ENCODE data around the gene MAP3K6.

Gene MAP3K6

DNA sequence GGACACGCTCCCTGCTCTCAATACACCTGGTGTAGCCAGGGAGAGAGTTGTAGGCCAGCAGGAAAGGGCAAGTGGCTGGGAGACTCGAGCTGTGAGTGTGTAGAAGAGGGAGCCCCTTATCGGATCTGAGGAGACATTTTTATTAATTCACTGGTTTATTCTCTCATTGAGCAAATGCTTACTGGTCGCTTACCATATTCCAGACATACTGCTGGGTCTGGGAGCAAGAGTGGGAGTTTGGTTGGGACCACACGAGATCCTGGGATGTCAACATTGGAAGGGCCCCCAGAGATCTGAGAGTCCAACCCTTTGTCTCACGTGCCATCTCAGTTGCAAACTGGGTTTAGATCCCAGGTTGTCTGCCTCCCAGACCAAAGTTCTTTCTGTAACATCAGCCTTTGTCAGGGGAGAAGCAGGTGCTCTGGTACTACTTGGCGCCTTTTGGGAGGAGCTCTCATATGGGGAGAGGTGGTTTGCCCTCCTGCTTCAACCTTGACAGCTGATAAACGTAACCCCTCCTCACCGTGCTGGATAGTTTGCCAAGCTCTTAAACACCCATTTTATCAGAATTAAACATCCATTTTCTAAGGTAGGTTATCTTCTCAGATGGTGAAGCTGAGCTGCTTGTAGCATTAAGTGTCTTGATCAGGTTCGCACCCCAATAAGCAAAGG, 44.1 kb downstream of the MAP3K6 start:
- peak overlapping the region; percentile 98 for H3K9ac ChIP-seq (ENCODE audit: low read length)
- TF ChIP-seq, protein P1, sequence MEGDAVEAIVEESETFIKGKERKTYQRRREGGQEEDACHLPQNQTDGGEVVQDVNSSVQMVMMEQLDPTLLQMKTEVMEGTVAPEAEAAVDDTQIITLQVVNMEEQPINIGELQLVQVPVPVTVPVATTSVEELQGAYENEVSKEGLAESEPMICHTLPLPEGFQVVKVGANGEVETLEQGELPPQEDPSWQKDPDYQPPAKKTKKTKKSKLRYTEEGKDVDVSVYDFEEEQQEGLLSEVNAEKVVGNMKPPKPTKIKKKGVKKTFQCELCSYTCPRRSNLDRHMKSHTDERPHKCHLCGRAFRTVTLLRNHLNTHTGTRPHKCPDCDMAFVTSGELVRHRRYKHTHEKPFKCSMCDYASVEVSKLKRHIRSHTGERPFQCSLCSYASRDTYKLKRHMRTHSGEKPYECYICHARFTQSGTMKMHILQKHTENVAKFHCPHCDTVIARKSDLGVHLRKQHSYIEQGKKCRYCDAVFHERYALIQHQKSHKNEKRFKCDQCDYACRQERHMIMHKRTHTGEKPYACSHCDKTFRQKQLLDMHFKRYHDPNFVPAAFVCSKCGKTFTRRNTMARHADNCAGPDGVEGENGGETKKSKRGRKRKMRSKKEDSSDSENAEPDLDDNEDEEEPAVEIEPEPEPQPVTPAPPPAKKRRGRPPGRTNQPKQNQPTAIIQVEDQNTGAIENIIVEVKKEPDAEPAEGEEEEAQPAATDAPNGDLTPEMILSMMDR (IDR thresholded peaks at IDR 0.05; ENCODE audit: insufficient read depth, low read length, poor library complexity, severe bottlenecking) = no peak
- no peak for TF ChIP-seq EZH2phosphoT487 (conservative IDR thresholded peaks at IDR 0.05; ENCODE audit: low read length)
- peaks cover 55% of the 10 kb centered on the region for H3K79me2 ChIP-seq (ENCODE audit: insufficient read depth, low read length)

DNA sequence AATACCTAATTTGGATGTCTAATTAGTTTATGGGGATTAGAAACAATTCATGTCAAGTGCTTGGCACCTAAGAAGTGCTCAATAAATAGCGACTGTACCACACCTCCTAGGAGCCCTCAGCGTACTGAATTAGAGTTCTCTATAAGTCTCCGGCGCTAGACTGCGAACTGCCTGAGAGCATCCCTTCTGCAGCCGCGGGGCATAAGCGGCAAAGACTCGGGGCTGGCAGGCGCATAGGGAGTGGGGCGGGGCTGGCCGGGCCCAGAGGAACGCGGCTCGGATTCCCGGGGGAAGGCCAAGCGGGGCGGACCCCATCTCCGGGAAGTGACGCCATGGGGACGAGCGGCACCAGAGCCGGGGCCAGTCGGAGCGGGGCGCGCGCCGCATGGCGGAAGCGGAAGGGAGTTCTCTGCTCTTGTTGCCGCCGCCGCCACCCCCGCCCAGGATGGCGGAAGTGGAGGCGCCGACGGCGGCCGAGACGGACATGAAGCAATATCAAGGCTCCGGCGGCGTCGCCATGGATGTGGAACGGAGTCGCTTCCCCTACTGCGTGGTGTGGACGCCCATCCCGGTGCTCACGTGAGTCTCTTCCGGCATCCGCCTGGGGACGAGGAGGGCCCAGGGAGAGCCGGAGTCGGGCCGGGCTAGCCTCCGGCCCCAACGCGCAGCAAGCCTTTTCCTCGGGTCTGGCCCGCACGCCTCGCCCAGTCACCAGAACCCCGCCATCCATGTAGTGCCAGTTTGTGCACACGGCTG, 44.8 kb downstream of the MAP3K6 start, which contains the start of gene TMEM222:
Gene TMEM222 (plus strand): TSS at position 351 of the 756 bp plus-strand sequence. CDS start 35 bp downstream, at position 386.
- Histone ChIP-seq H3K4me3 (ENCODE audit: insufficient read depth, low read length, poor library complexity, severe bottlenecking) (peak within 1 kb of the TSS; percentile 96), H3K27ac (ENCODE audit: low read depth, low read length) (peak within 1 kb of the TSS; percentile 60), H3K4me2 (ENCODE audit: low read depth, low read length, poor library complexity, severe bottlenecking) (peak within 1 kb of the TSS; percentile 81), H3K9ac (ENCODE audit: low read length) (peak within 1 kb of the TSS; percentile 98), H3K79me2 (ENCODE audit: insufficient read depth, low read length) (peaks cover 49% of the 10 kb centered on the region), H2AFZ (ENCODE audit: low read depth, low read length, severe bottlenecking) (peak within 1 kb of the TSS; percentile 77), H3K9me3 (ENCODE audit: insufficient read depth, low read length) (no peaks in the 10 kb centered on the region), H3F3A (ENCODE audit: insufficient read depth) (no peaks in the 10 kb centered on the region), H4K20me1 (ENCODE audit: low read depth, low read length) (no peaks in the 10 kb centered on the region), H3K36me3 (ENCODE audit: low read length) (peaks cover 8% of the 10 kb centered on the region; the same call in 1 of the 2 replicates), H3K9me2 (replicated peaks; ENCODE audit: insufficient read depth, low read length) (no peaks in the 10 kb centered on the region), H3K27me3 (ENCODE audit: low read length) (no peaks in the 10 kb centered on the region)
- no peak for TF ChIP-seq EZH2phosphoT487 (conservative IDR thresholded peaks at IDR 0.05; ENCODE audit: low read length)

More for the DNA sequence above, 44.1 kb downstream of the MAP3K6 start:
- no peaks in the 10 kb centered on the region for H3K9me3 ChIP-seq (ENCODE audit: insufficient read depth, low read length)
- no peaks in the 10 kb centered on the region for H3F3A ChIP-seq (ENCODE audit: insufficient read depth)
- peak overlapping the region; percentile 60 for H3K27ac ChIP-seq (ENCODE audit: low read depth, low read length)
- H3K9me2 ChIP-seq (replicated peaks; ENCODE audit: insufficient read depth, low read length) = no peaks in the 10 kb centered on the region
- H2AFZ ChIP-seq (ENCODE audit: low read depth, low read length, severe bottlenecking) = peak overlapping the region; percentile 67
- no peaks in the 10 kb centered on the region for H3K27me3 ChIP-seq (ENCODE audit: low read length)
- H3K36me3 ChIP-seq (ENCODE audit: low read length) = peaks cover 8% of the 10 kb centered on the region; the same call in 1 of the 2 replicates
- H3K4me2 ChIP-seq (ENCODE audit: low read depth, low read length, poor library complexity, severe bottlenecking) = peak overlapping the region; percentile 81
- H4K20me1 ChIP-seq (ENCODE audit: low read depth, low read length) = no peaks in the 10 kb centered on the region
- peak overlapping the region; percentile 96 for H3K4me3 ChIP-seq (ENCODE audit: insufficient read depth, low read length, poor library complexity, severe bottlenecking)

DNA sequence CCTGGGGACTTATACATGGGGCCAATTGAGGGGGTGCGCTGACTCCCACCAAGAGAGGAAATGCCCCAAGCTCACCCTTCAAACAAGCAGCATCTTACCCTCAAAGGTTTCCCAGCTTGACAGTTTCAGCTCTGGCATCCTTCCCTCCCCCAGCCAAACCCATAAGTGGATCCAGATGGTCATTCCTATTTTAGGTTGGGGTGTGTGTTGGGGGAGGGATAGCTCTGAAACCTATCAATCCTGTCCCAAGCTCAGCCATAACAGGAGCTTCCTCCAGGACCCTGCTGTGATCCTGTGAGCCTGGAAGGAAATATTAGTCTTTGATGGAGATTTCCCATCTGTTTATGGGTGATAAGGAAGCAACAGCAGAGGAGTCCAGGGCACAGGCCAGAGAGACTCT, 48.2 kb downstream of the MAP3K6 start:
- Histone ChIP-seq H3K79me2 (ENCODE audit: insufficient read depth, low read length) (peaks cover 15% of the 10 kb centered on the region), H3K9ac (ENCODE audit: low read length) (no peak overlapping the region), H3K36me3 (ENCODE audit: low read length) (no peaks in the 10 kb centered on the region), H3K27me3 (ENCODE audit: low read length) (no peaks in the 10 kb centered on the region), H3K4me2 (ENCODE audit: low read depth, low read length, poor library complexity, severe bottlenecking) (no peak overlapping the region), H3K9me3 (ENCODE audit: insufficient read depth, low read length) (no peaks in the 10 kb centered on the region), H3K9me2 (replicated peaks; ENCODE audit: insufficient read depth, low read length) (no peaks in the 10 kb centered on the region), H2AFZ (ENCODE audit: low read depth, low read length, severe bottlenecking) (no peak overlapping the region), H3K27ac (ENCODE audit: low read depth, low read length) (no peak overlapping the region), H4K20me1 (ENCODE audit: low read depth, low read length) (no peaks in the 10 kb centered on the region), H3K4me3 (ENCODE audit: insufficient read depth, low read length, poor library complexity, severe bottlenecking) (no peak overlapping the region), H3F3A (ENCODE audit: insufficient read depth) (no peaks in the 10 kb centered on the region)
- TF ChIP-seq EZH2phosphoT487 (conservative IDR thresholded peaks at IDR 0.05; ENCODE audit: low read length) = no peak
- TF ChIP-seq, protein P1 (IDR thresholded peaks at IDR 0.05; ENCODE audit: insufficient read depth, low read length, poor library complexity, severe bottlenecking) = no peak

Data from SU-DHL-6 (cell line).